Skeletal muscle tissue (tissue), 4 donors: ENCODE data around the gene MSX2. TPM values are rescaled to one million over a fixed set of nuclear protein-coding genes. Genes with fewer than 3 reads are reported as not detected.

Experiments
- H3K27ac ChIP-seq: one replicate; pipeline ENCODE4 v1.7.0; 2013; ENCODE audit warnings: mild to moderate bottlenecking, low read depth, low read length, inconsistent platforms
- H3K27me3 ChIP-seq, 3 donors: one replicate each; pipeline ENCODE4 v1.7.0; 2013; ENCODE audit warnings: low read length in 3 of 3; ENCODE audit not compliant: control insufficient read depth in 3 of 3, insufficient read depth in 3 of 3
- H3K36me3 ChIP-seq, 3 donors: one replicate each; pipeline ENCODE4 v1.7.0; 2013; ENCODE audit warnings: low read length in 3 of 3; ENCODE audit not compliant: control insufficient read depth in 3 of 3, insufficient read depth in 3 of 3
- H3K4me1 ChIP-seq, 3 donors: one replicate each; pipeline ENCODE4 v1.7.0; 2013; ENCODE audit warnings: low read length in 3 of 3, mild to moderate bottlenecking in 3 of 3; ENCODE audit not compliant: control insufficient read depth in 3 of 3, insufficient read depth in 3 of 3
- H3K4me3 ChIP-seq, 3 donors: one replicate each; pipeline ENCODE4 v1.7.0; 2013; ENCODE audit warnings: low read length in 3 of 3
- H3K9ac ChIP-seq, 3 donors: one replicate each; pipeline ENCODE4 v1.7.0; 2013; ENCODE audit warnings: low read length in 3 of 3, mild to moderate bottlenecking in 3 of 3, moderate library complexity in 2 of 3, low read depth in 1 of 3
- H3K9me3 ChIP-seq, 3 donors: one replicate each; pipeline ENCODE4 v1.7.0; 2013; ENCODE audit warnings: low read length in 3 of 3; ENCODE audit not compliant: control insufficient read depth in 3 of 3
- total RNA-seq: library from RNA; depleted of rRNA; stranded (reverse); fragments of >200 nt; gene quantifications from one replicate; pipeline ENCODE4 v1.2.3, GENCODE V29; 2014
- donor health status: Osteomylitis.

Gene MSX2
- total RNA-seq, 1 donor from 2014 or later, result not detected

DNA sequence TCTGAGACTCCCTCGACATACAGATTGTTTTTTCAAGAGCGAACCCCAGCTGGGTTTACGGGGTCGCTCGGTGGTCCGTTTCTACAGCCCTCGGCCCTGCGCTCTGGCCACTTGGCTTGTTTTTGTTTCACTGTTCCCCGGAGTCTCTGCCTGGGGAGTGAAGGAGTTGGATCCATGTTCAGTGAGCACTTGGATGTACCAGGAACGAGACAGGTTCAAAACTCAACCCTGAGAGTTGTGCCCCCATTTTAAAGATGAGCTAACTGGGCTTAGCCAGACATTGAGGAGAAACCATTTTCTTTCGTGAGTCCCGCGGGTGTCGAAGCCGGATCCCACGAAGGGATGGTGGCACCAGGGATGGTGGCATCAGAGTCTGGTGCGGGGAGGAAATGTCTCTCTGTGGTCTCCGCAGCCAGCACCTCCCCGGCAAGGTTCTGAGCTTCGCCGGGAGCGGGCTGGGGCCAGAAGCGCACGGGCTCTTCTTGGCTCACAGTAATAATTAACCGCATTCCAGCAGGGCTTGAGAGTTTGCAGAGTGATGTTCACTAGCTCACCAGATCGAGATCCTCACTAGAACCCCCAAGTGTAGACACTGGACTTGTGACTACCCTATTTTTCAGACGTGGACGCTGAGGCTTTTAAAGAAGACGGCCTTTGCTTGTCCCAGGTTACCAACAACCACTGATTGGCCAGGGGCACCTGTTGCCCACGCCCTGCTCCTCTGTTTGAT is 1.0 kb downstream of the MSX2 start:
- H3K27ac ChIP-seq, result no peak overlapping the region
- peaks cover 46 to 49% (median 48%) of the 10 kb centered on the region in 3 donors for H3K27me3 ChIP-seq
- peak overlapping the region; percentile 66 to 67 (median 66) for H3K4me3 ChIP-seq
- peaks cover 4 to 6% (median 6%) of the 10 kb centered on the region in 3 donors for H3K36me3 ChIP-seq
- H3K9me3 ChIP-seq, result no peaks in the 10 kb centered on the region
- peaks cover 9 to 22% (median 21%) of the 10 kb centered on the region in 3 donors for H3K4me1 ChIP-seq
- H3K9ac ChIP-seq, result peak overlapping the region in 2 of 3 donors; percentile 73 to 80

DNA sequence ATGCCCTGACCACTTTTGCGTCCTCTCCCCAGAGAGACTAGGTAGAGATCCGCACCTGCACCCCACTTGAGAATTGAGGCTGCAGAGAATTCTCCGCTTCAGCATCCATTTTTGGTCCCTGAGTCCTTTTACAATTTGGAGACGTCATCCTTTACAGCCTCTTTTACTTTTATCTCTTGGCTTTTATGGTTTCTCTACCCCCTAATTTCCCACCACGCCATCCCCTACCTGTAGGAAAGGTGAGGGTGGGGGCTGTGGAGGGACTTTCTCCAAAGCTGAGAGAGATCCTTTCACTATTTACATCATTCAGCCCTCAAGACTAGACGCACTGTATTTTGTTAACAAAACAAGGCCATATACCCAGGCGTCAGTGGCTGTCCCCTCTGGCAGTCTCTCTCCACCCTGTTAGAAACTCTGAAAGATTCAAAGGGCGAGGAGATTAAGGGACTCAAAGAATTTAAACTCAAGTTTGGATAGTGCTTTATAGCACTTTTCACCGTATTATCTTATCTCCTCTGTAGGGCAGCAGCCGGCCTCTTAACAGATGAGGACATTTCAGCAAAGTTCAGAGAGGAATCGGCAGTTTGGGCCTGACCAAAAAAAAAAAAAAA is 1.7 kb downstream of the MSX2 start:
- no peak overlapping the region for H3K9ac ChIP-seq
- no peak overlapping the region for H3K27ac ChIP-seq
- H3K27me3 ChIP-seq, result peaks cover 41 to 49% (median 45%) of the 10 kb centered on the region in 3 donors
- H3K9me3 ChIP-seq, result no peaks in the 10 kb centered on the region
- H3K36me3 ChIP-seq, result peaks cover 4 to 6% (median 6%) of the 10 kb centered on the region in 3 donors
- no peak overlapping the region for H3K4me3 ChIP-seq
- peaks cover 6 to 18% (median 17%) of the 10 kb centered on the region in 3 donors for H3K4me1 ChIP-seq

DNA sequence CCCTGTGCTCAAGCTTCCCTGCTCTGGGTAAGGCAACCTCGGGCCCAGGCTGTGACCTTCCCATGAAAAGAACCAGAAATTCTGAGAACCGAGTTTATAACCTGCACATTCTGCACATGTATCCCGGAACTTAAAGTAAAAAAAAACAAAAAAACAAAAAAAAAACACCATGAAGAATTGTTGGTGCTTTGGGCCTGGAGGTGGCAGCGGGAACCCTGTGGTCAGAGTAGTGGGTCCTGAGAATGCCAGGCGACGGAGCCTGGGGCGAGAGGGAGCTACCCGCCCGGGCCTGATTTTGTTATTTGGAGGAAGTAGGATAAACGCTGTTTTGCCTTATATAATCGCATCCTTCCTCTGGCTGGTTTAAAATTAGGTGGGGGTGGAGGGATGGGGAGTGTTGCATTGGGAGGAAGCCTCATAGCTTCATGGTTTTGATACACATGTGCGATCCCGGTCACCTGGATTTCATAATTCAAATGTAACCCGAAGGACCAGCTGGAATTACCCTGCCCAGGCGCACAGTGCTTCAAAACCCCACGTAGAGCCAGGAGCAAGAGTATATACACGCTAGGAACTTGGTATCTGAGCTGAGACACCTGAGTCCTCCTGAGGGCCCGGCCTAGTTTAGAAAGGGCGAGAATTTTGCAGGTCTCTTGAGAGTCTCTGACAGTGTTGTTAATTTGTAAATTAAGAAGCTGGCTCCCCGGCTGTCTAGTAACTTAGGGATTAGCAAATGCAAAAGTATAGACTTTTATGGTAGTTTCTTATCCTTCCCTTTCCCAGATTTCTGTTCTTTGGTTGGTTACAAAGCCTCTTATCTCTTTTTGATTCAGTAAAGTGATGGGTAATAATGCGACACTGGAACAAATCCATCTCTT is 2.8 kb downstream of the MSX2 start:
- no peak overlapping the region for H3K9ac ChIP-seq
- no peak overlapping the region for H3K4me3 ChIP-seq
- H3K27me3 ChIP-seq, result peaks cover 39 to 49% (median 45%) of the 10 kb centered on the region in 3 donors
- no peaks in the 10 kb centered on the region for H3K9me3 ChIP-seq
- H3K4me1 ChIP-seq, result peaks cover 6 to 15% (median 13%) of the 10 kb centered on the region in 3 donors
- peaks cover 4 to 6% (median 6%) of the 10 kb centered on the region in 3 donors for H3K36me3 ChIP-seq
- H3K27ac ChIP-seq, result no peak overlapping the region

DNA sequence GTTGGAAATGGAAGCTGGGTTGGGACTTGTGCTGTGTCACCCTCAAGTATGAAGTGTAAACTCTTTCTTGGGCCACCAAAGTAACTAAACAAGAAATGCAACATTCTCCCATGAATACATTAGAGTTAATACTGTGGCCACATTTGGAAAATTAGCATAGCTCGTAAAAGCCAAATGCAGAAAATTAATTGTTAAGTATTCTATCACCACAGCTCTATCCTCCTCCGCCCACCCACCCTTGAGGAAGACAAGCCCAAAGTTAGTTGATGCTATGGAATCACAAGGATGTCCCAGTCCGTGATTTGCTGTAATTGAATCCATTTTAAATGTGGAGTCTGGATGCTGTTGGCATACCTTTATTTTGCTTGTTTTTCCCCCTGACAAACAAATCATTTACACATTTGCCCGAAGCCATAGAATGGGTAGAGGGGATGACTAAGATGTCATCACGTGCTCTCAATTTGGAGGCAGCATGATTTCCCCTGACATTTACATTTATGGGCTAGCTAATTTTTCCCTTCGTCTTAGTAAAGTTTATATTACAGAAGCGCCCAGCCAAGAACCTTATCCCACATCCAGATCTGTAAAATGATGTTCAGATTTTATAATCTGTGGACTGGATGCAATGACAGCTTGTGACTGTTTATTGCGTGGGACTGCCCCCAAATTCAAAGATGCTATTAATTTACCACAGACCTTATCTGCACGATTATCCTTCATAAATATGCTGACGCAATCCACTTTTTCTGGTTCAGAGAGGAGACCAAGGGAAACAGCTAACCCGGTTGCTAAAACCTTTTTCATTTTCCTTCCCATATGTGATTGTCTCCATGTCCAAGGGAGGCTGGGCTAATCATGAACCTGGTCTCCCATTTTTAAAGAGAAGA is 3.7 kb downstream of the MSX2 start:
- H3K27ac ChIP-seq, result no peak overlapping the region

DNA sequence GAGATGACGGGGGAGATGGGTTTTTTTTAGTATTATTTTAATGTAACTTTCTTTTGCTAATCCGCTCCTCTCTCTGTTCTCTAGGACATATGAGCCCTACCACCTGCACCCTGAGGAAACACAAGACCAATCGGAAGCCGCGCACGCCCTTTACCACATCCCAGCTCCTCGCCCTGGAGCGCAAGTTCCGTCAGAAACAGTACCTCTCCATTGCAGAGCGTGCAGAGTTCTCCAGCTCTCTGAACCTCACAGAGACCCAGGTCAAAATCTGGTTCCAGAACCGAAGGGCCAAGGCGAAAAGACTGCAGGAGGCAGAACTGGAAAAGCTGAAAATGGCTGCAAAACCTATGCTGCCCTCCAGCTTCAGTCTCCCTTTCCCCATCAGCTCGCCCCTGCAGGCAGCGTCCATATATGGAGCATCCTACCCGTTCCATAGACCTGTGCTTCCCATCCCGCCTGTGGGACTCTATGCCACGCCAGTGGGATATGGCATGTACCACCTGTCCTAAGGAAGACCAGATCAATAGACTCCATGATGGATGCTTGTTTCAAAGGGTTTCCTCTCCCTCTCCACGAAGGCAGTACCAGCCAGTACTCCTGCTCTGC is 4.8 kb downstream of the MSX2 start:
- Histone ChIP-seq H3K27ac (no peak overlapping the region), H3K36me3 (peaks cover 4 to 6% (median 6%) of the 10 kb centered on the region in 3 donors), H3K4me1 (peaks cover 0 to 9% (median 8%) of the 10 kb centered on the region in 3 donors), H3K27me3 (peaks cover 28 to 45% (median 45%) of the 10 kb centered on the region in 3 donors), H3K9me3 (no peaks in the 10 kb centered on the region), H3K4me3 (no peak overlapping the region), H3K9ac (no peak overlapping the region)

More for the DNA sequence above, 3.7 kb downstream of the MSX2 start:
- no peak overlapping the region for H3K4me3 ChIP-seq
- H3K4me1 ChIP-seq, result peaks cover 6 to 15% (median 13%) of the 10 kb centered on the region in 3 donors
- no peak overlapping the region for H3K9ac ChIP-seq
- H3K9me3 ChIP-seq, result no peaks in the 10 kb centered on the region
- H3K36me3 ChIP-seq, result peaks cover 4 to 6% (median 6%) of the 10 kb centered on the region in 3 donors
- H3K27me3 ChIP-seq, result peaks cover 33 to 49% (median 46%) of the 10 kb centered on the region in 3 donors

DNA sequence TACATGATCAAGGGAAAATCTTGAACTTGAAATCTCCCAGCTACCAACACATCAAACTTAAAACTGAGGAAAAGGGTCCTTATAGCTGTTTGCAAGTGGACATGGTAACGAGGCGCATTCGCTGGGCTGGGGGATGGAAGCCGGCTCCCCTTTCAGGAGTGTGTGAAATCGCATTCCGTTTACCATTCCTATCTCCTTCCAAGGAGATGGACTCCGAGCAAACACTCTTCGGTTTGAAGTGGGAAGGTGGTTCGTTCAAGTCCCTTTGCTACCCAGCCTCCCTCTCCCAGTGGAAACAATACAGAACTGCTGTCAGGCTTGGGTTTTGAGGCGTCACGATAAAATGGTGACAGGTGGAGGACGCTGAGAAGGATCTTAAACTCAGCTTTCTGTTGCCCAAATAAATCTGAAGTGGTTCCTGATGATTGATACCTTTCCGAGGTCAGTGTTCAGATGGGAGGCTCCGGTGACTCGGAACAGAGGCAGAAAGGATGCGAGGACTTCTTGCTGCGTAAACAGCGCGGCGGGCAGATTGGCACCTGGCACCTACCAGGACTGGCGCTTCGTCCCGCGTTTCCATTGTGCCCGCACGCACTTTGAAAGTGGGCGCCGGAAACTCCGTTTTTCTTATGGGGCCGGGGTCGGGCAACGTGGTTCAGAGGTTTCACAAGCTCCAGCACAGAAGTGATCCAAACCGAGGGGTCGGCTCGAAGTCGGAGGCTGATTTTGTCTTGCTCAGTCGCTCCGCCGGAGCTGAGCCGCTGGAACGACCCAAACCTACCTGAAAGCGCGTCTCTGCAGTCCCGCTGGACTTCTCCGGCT is 7.0 kb downstream of the MSX2 start:
- no peak overlapping the region for H3K27ac ChIP-seq
- H3K9ac ChIP-seq, result no peak overlapping the region
- H3K27me3 ChIP-seq, result peaks cover 41 to 56% (median 56%) of the 10 kb centered on the region in 3 donors
- H3K4me3 ChIP-seq, result no peak overlapping the region
- peaks cover 4 to 6% (median 6%) of the 10 kb centered on the region in 3 donors for H3K36me3 ChIP-seq
- no peaks in the 10 kb centered on the region for H3K9me3 ChIP-seq
- peaks cover 0 to 7% (median 3%) of the 10 kb centered on the region in 3 donors for H3K4me1 ChIP-seq

DNA sequence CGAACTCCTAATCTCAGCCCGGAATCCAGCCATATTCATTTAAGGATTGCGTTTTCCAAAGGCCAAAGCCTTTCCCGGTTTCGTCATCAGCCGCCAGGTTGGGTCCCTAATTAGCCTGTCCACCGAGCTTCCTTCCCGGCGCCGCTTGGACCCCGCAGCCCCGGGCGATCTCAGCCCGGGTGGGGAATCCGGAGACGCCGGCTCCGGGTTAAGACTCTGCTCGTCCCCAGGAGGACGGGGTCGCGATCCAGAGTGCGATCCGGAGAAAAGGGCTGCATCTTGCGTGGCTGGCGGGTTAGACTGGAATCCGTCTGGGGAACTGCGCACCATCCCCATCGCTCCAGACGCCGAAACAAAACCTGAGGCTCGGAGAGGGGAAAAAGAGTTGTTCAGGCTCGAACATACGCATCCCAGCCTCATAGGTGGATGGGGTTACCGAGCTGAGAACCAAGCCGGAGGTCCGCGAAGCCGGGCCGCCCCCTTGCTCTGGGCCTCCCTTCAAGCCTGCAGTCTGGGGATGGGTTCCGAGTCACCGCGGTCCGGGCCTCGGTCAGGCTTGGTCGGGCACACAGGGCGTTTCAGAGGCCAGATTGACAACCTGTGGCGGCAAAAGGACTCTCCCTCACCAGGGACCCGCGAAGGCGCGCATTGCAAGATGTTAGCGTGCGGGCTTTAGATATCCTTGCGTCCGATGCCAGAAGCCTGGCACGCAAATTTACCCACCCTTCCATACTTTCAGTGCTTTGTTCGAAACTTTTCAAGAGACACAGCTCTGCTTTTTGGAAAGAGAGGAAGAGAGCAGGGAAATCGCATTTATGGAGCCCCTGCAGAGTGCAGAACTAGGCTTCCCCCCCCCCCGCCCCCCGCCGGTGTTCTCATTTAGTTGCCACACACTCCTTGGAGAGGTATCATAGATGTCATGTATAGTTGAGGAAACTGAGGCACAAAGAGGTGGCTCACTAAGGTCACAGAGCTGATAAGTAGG is 7.9 kb downstream of the MSX2 start:
- Histone ChIP-seq H3K9ac (no peak overlapping the region), H3K9me3 (no peaks in the 10 kb centered on the region), H3K27me3 (peaks cover 50 to 64% (median 60%) of the 10 kb centered on the region in 3 donors), H3K27ac (no peak overlapping the region), H3K4me3 (no peak overlapping the region), H3K36me3 (peaks cover 4 to 6% (median 6%) of the 10 kb centered on the region in 3 donors), H3K4me1 (peaks cover 0 to 7% (median 3%) of the 10 kb centered on the region in 3 donors)
